ENCODE data around the gene SBF2. TPM values are rescaled to one million over a fixed set of nuclear protein-coding genes. Genes with fewer than 3 reads are reported as not detected.

The SBF2 gene
- total RNA-seq, 1 donor from 2014 or later = 12.0 TPM

GRCh38 chr11:9893474-9893873 lies 400.5 kb downstream of the SBF2 start:
- no peaks in the 10 kb centered on the region for H3K27me3 Mint-ChIP-seq
- POLR2A ChIA-PET = no interaction called here
- no peak for ATAC-seq (ENCODE audit: low read depth)
- no peak for TF ChIP-seq CTCF (IDR thresholded peaks at IDR 0.05)
- CTCF ChIA-PET = no interaction called here
- intact Hi-C loops (cut with micrococcal nuclease) = no loop called here
- no peak for DNase-seq
- H3K4me3 Mint-ChIP-seq = no peak overlapping the region
- peaks cover 3% of the 10 kb centered on the region for H3K9me3 Mint-ChIP-seq
- no peaks in the 10 kb centered on the region for H3K4me1 Mint-ChIP-seq
- H3K36me3 Mint-ChIP-seq (ENCODE audit: low read depth) = peaks cover 7% of the 10 kb centered on the region
- no peak overlapping the region for H3K27ac Mint-ChIP-seq

GRCh38 chr11:9888938-9889337 lies 405.1 kb downstream of the SBF2 start:
- no peaks in the 10 kb centered on the region for H3K36me3 Mint-ChIP-seq (ENCODE audit: low read depth)
- H3K27me3 Mint-ChIP-seq = peaks cover 2% of the 10 kb centered on the region
- DNase-seq = no peak
- ChIA-PET POLR2A (no interaction called here), CTCF (no interaction called here)
- no peaks in the 10 kb centered on the region for H3K4me1 Mint-ChIP-seq
- no peak for ATAC-seq (ENCODE audit: low read depth)
- no peak overlapping the region for H3K27ac Mint-ChIP-seq
- TF ChIP-seq CTCF (IDR thresholded peaks at IDR 0.05) = no peak
- intact Hi-C loops (cut with micrococcal nuclease) = no loop called here
- H3K4me3 Mint-ChIP-seq = no peak overlapping the region
- H3K9me3 Mint-ChIP-seq = no peaks in the 10 kb centered on the region

- CTCF ChIA-PET = no interaction called here
- POLR2A ChIA-PET = no interaction called here
- Mint-ChIP-seq H3K27ac (no peak overlapping the region), H3K36me3 (ENCODE audit: low read depth) (no peaks in the 10 kb centered on the region), H3K27me3 (peaks cover 2% of the 10 kb centered on the region), H3K4me3 (no peak overlapping the region), H3K4me1 (no peaks in the 10 kb centered on the region), H3K9me3 (no peaks in the 10 kb centered on the region)
- no peak for TF ChIP-seq CTCF (IDR thresholded peaks at IDR 0.05)
- ATAC-seq (ENCODE audit: low read depth) (no peak), DNase-seq (no peak)
- intact Hi-C loops (cut with micrococcal nuclease) = no loop called here
These were observed 406.5 kb downstream of the SBF2 start for GRCh38 chr11:9887472-9887871.

- H3K36me3 Mint-ChIP-seq (ENCODE audit: low read depth) = no peaks in the 10 kb centered on the region
- CTCF ChIA-PET = no interaction called here
- ATAC-seq (ENCODE audit: low read depth) = no peak
These were observed 407.4 kb downstream of the SBF2 start for GRCh38 chr11:9886595-9886994.

GRCh38 chr11:9884601-9885000 lies 409.4 kb downstream of the SBF2 start:
- no peak for ATAC-seq (ENCODE audit: low read depth)
- DNase-seq = no peak
- intact Hi-C loops (cut with micrococcal nuclease) = no loop called here
- Mint-ChIP-seq H3K9me3 (no peaks in the 10 kb centered on the region), H3K27me3 (peaks cover 2% of the 10 kb centered on the region), H3K4me1 (no peaks in the 10 kb centered on the region), H3K27ac (no peak overlapping the region), H3K4me3 (no peak overlapping the region), H3K36me3 (ENCODE audit: low read depth) (no peaks in the 10 kb centered on the region)
- no peak for TF ChIP-seq CTCF (IDR thresholded peaks at IDR 0.05)
- ChIA-PET POLR2A (no interaction called here), CTCF (no interaction called here)

More at GRCh38 chr11:9886595-9886994, 407.4 kb downstream of the SBF2 start:
- POLR2A ChIA-PET = no interaction called here
- intact Hi-C loops (cut with micrococcal nuclease) = no loop called here
- Mint-ChIP-seq H3K27ac (no peak overlapping the region), H3K27me3 (peaks cover 2% of the 10 kb centered on the region), H3K4me3 (no peak overlapping the region), H3K4me1 (no peaks in the 10 kb centered on the region), H3K9me3 (no peaks in the 10 kb centered on the region)
- no peak for TF ChIP-seq CTCF (IDR thresholded peaks at IDR 0.05)
- no peak for DNase-seq
